Astrocyte of the hippocampus (primary cell): Measurements from ENCODE around the gene CAB39L.
"Not testable (repeated sequence)": the region's sequence is repeated elsewhere in the genome, so short reads cannot be mapped to it uniquely, and the experiment has no call there.

ENCODE experiments used
- DNase-seq: peaks from one replicate; pipeline ENCODE4 v3.0.0; 2011; ENCODE audit warnings: low read depth, low spot score

CAB39L gene

GRCh38 chr13:49348751-49349150, 95.1 kb downstream of the CAB39L start:
- no peak for DNase-seq

- DNase-seq: no peak
These were observed 96.0 kb downstream of the CAB39L start for GRCh38 chr13:49347650-49348385.

- DNase-seq: no peak
These were observed 97.4 kb downstream of the CAB39L start for GRCh38 chr13:49346460-49346859.

- DNase-seq: no peak
These were observed 100.1 kb downstream of the CAB39L start for GRCh38 chr13:49343731-49344130.

GRCh38 chr13:49343255-49343654, 100.6 kb downstream of the CAB39L start:
- no peak for DNase-seq

- DNase-seq: peak; percentile 43
These were observed 101.4 kb downstream of the CAB39L start for GRCh38 chr13:49342454-49342853.

GRCh38 chr13:49341941-49342340, 101.9 kb downstream of the CAB39L start:
- DNase-seq: no peak

- no peak for DNase-seq
These were observed 102.3 kb downstream of the CAB39L start for GRCh38 chr13:49341517-49341916.

- no peak for DNase-seq
These were observed 103.7 kb downstream of the CAB39L start for GRCh38 chr13:49340161-49340560.

- no peak for DNase-seq
These were observed 107.2 kb downstream of the CAB39L start for GRCh38 chr13:49336655-49337054.

- DNase-seq: no peak
These were observed 113.4 kb downstream of the CAB39L start for GRCh38 chr13:49330546-49330864.

- no peak for DNase-seq
These were observed 113.9 kb downstream of the CAB39L start for GRCh38 chr13:49329831-49330545.

- not testable (repeated sequence) for DNase-seq
These were observed 116.7 kb downstream of the CAB39L start for GRCh38 chr13:49327145-49327544.

- no peak for DNase-seq
These were observed 117.5 kb downstream of the CAB39L start for GRCh38 chr13:49326222-49326917.

GRCh38 chr13:49323344-49323743, 120.5 kb downstream of the CAB39L start:
- DNase-seq: no peak

GRCh38 chr13:49322702-49323101, 121.2 kb downstream of the CAB39L start:
- DNase-seq: no peak

GRCh38 chr13:49320975-49321374, 122.9 kb downstream of the CAB39L start:
- DNase-seq: no peak

- no peak for DNase-seq
These were observed 123.9 kb downstream of the CAB39L start for GRCh38 chr13:49319951-49320350.

- peak; percentile 34 for DNase-seq
These were observed 124.3 kb downstream of the CAB39L start for GRCh38 chr13:49319551-49319950.

GRCh38 chr13:49315756-49316482, 127.9 kb downstream of the CAB39L start:
- DNase-seq: no peak

GRCh38 chr13:49315036-49315565, 128.8 kb downstream of the CAB39L start:
- DNase-seq: peak; percentile 30
